BE2C (cell line): Measurements from ENCODE around the gene MORC4.

ENCODE experiments used
- DNase-seq: peaks from one replicate; pipeline ENCODE4 v3.0.0-alpha.2; 2020
- H3K27me3 ChIP-seq: fragments of 250-450 bp; sonication (Bioruptor Pico); 2 replicates; pipeline ENCODE4 v1.5.1; 2020; ENCODE audit warnings: mild to moderate bottlenecking
- H3K36me3 ChIP-seq: fragments of 250-450 bp; sonication (Bioruptor Pico); 2 replicates; pipeline ENCODE4 v1.5.1; 2020; ENCODE audit warnings: mild to moderate bottlenecking
- H3K4me1 ChIP-seq: fragments of 250-450 bp; sonication (Bioruptor Pico); 2 replicates; pipeline ENCODE4 v1.5.1; 2020
- H3K4me3 ChIP-seq: 2 replicates; pipeline ENCODE4 v1.5.1; 2011; ENCODE audit warnings: low read depth, low read length
- H3K9me3 ChIP-seq: fragments of 250-450 bp; sonication (Bioruptor Pico); 2 replicates; pipeline ENCODE4 v1.5.1; 2020
- CTCF ChIP-seq: IDR thresholded peaks from 2 replicates; pipeline ENCODE4 v1.5.1; 2012; ENCODE audit warnings: mild to moderate bottlenecking, low read depth, low read length

Gene MORC4

GRCh38 chrX:106999002-106999975 is 723 bp downstream of the MORC4 start:
- DNase-seq = peak; percentile 34
- H3K4me1 ChIP-seq = no peaks in the 10 kb centered on the region
- no peaks in the 10 kb centered on the region for H3K27me3 ChIP-seq
- H3K4me3 ChIP-seq = peak overlapping the region; percentile 53
- peak; percentile 47 for TF ChIP-seq CTCF
- no peaks in the 10 kb centered on the region for H3K9me3 ChIP-seq
- no peaks in the 10 kb centered on the region for H3K36me3 ChIP-seq

GRCh38 chrX:106997611-106998010 is 2.4 kb downstream of the MORC4 start:
- no peak for TF ChIP-seq CTCF

DNA sequence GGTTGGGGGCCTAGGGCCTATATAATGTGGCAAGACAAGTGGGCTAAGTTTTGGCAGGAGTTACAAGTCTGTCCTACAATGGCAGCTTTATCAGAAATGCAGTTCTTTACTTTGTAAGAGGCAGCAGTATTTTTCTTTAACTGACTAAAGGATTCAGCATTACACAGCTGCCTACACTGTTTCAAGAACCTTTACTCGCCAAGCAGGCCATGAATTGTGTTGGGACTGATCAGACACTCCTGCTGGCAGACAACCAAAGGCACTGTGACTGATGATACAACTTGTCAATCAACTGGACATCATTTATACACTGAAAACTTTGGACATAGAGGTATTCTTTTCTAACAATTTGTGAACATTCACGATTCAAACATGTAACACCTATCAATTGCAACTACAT is 4.3 kb downstream of the MORC4 start:
- no peak for DNase-seq
- TF ChIP-seq CTCF = no peak
- H3K4me3 ChIP-seq = no peak overlapping the region
- H3K4me1 ChIP-seq = no peaks in the 10 kb centered on the region
- H3K27me3 ChIP-seq = no peaks in the 10 kb centered on the region
- no peaks in the 10 kb centered on the region for H3K9me3 ChIP-seq
- no peaks in the 10 kb centered on the region for H3K36me3 ChIP-seq

More at GRCh38 chrX:106997611-106998010, 2.4 kb downstream of the MORC4 start:
- H3K4me3 ChIP-seq = no peak overlapping the region
- H3K27me3 ChIP-seq = no peaks in the 10 kb centered on the region
- H3K36me3 ChIP-seq = no peaks in the 10 kb centered on the region
- H3K4me1 ChIP-seq = no peaks in the 10 kb centered on the region
- no peak for DNase-seq
- H3K9me3 ChIP-seq = no peaks in the 10 kb centered on the region

GRCh38 chrX:106987488-106987887 is 12.5 kb downstream of the MORC4 start:
- no peak for DNase-seq
- Histone ChIP-seq H3K9me3 (no peaks in the 10 kb centered on the region), H3K4me3 (no peak overlapping the region), H3K4me1 (no peaks in the 10 kb centered on the region), H3K27me3 (no peaks in the 10 kb centered on the region), H3K36me3 (no peaks in the 10 kb centered on the region)
- no peak for TF ChIP-seq CTCF

- TF ChIP-seq CTCF = no peak
Observed at GRCh38 chrX:106980952-106981626, 18.9 kb downstream of the MORC4 start.

More at GRCh38 chrX:106980952-106981626, 18.9 kb downstream of the MORC4 start:
- H3K4me3 ChIP-seq = no peak overlapping the region
- H3K36me3 ChIP-seq = no peaks in the 10 kb centered on the region
- H3K4me1 ChIP-seq = no peaks in the 10 kb centered on the region
- H3K9me3 ChIP-seq = no peaks in the 10 kb centered on the region
- no peaks in the 10 kb centered on the region for H3K27me3 ChIP-seq
- no peak for DNase-seq
